ENCODE results near the gene PNMA8B. TPM values are rescaled to one million over a fixed set of nuclear protein-coding genes. Genes with fewer than 3 reads are reported as not detected.

PNMA8B gene
- total RNA-seq, 1 donor from 2014 or later, result 3.7 TPM

- no peaks in the 10 kb centered on the region for H3K36me3 ChIP-seq (ENCODE audit: control insufficient read depth in 3 of 3, insufficient read depth in 3 of 3, low read length in 3 of 3)
- H3K27ac ChIP-seq (ENCODE audit: low read depth, low read length), result no peak overlapping the region
- peaks cover 12 to 21% (median 20%) of the 10 kb centered on the region in 3 donors for H3K4me1 ChIP-seq (ENCODE audit: control insufficient read depth in 3 of 3, insufficient read depth in 3 of 3, low read length in 3 of 3)
- no peaks in the 10 kb centered on the region for H3K9me3 ChIP-seq (ENCODE audit: control insufficient read depth in 3 of 3, low read length in 3 of 3)
- no peak overlapping the region for H3K9ac ChIP-seq (ENCODE audit: low read depth in 1 of 3, low read length in 3 of 3)
- peaks cover 44 to 58% (median 50%) of the 10 kb centered on the region in 3 donors for H3K27me3 ChIP-seq (ENCODE audit: control insufficient read depth in 3 of 3, insufficient read depth in 3 of 3, low read length in 3 of 3)
- no peak overlapping the region for H3K4me3 ChIP-seq (ENCODE audit: low read length in 3 of 3)
Measured at GRCh38 chr19:46488551-46488950, 7.1 kb downstream of the PNMA8B start.

GRCh38 chr19:46487802-46488445, 7.7 kb downstream of the PNMA8B start:
- peaks cover 44 to 58% (median 50%) of the 10 kb centered on the region in 3 donors for H3K27me3 ChIP-seq (ENCODE audit: control insufficient read depth in 3 of 3, insufficient read depth in 3 of 3, low read length in 3 of 3)
- peak overlapping the region in 2 of 3 donors; percentile 51 to 64 for H3K9ac ChIP-seq (ENCODE audit: low read depth in 1 of 3, low read length in 3 of 3)
- no peaks in the 10 kb centered on the region for H3K36me3 ChIP-seq (ENCODE audit: control insufficient read depth in 3 of 3, insufficient read depth in 3 of 3, low read length in 3 of 3)
- H3K27ac ChIP-seq (ENCODE audit: low read depth, low read length), result no peak overlapping the region
- H3K9me3 ChIP-seq (ENCODE audit: control insufficient read depth in 3 of 3, low read length in 3 of 3), result no peaks in the 10 kb centered on the region
- H3K4me3 ChIP-seq (ENCODE audit: low read length in 3 of 3), result peak overlapping the region; percentile 50 to 69 (median 61)
- peaks cover 12 to 21% (median 20%) of the 10 kb centered on the region in 3 donors for H3K4me1 ChIP-seq (ENCODE audit: control insufficient read depth in 3 of 3, insufficient read depth in 3 of 3, low read length in 3 of 3)

DNA sequence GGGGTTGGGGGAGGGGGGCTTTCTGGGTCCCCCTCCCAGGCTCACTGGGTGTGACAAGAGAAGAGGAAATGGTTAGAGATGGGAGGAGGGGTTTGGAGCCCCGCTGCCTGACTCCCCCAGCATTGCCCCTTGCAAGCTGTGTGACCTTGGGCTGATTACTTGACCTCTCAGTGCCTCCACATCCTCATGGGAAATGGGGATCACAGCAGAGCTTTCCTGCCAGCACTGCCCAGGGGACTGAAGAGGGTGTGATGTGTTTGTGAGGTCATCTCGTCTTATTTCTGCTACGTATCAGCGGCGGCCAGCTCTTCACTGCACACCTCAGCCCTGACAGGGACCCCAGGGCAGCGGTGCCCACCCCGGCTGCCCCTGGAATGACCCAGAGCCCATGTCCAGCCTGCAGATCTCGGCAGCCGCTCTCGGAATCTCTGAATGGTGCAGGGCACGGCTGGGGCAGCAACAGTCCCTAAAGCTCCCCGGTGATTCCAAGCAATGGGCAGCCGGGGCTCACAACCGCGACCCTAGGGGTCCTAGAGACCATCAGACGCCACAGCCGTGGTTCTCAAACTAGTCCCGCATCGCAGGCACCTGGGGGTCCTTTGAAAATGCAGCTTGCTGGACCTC, 8.4 kb downstream of the PNMA8B start:
- no peak overlapping the region for H3K27ac ChIP-seq (ENCODE audit: low read depth, low read length)
- no peaks in the 10 kb centered on the region for H3K36me3 ChIP-seq (ENCODE audit: control insufficient read depth in 3 of 3, insufficient read depth in 3 of 3, low read length in 3 of 3)
- peaks cover 37 to 60% (median 50%) of the 10 kb centered on the region in 3 donors for H3K27me3 ChIP-seq (ENCODE audit: control insufficient read depth in 3 of 3, insufficient read depth in 3 of 3, low read length in 3 of 3)
- H3K9me3 ChIP-seq (ENCODE audit: control insufficient read depth in 3 of 3, low read length in 3 of 3), result no peaks in the 10 kb centered on the region
- H3K4me3 ChIP-seq (ENCODE audit: low read length in 3 of 3), result peak overlapping the region; percentile 50 to 69 (median 61)
- H3K4me1 ChIP-seq (ENCODE audit: control insufficient read depth in 3 of 3, insufficient read depth in 3 of 3, low read length in 3 of 3), result peaks cover 12 to 21% (median 20%) of the 10 kb centered on the region in 3 donors
- H3K9ac ChIP-seq (ENCODE audit: low read depth in 1 of 3, low read length in 3 of 3), result peak overlapping the region in 2 of 3 donors; percentile 51 to 64

- no peaks in the 10 kb centered on the region for H3K9me3 ChIP-seq (ENCODE audit: control insufficient read depth in 3 of 3, low read length in 3 of 3)
- no peak overlapping the region for H3K27ac ChIP-seq (ENCODE audit: low read depth, low read length)
- H3K4me3 ChIP-seq (ENCODE audit: low read length in 3 of 3), result no peak overlapping the region
- peaks cover 12 to 20% (median 19%) of the 10 kb centered on the region in 3 donors for H3K4me1 ChIP-seq (ENCODE audit: control insufficient read depth in 3 of 3, insufficient read depth in 3 of 3, low read length in 3 of 3)
- H3K27me3 ChIP-seq (ENCODE audit: control insufficient read depth in 3 of 3, insufficient read depth in 3 of 3, low read length in 3 of 3), result peaks cover 29 to 50% (median 41%) of the 10 kb centered on the region in 3 donors
- no peak overlapping the region for H3K9ac ChIP-seq (ENCODE audit: low read depth in 1 of 3, low read length in 3 of 3)
- H3K36me3 ChIP-seq (ENCODE audit: control insufficient read depth in 3 of 3, insufficient read depth in 3 of 3, low read length in 3 of 3), result no peaks in the 10 kb centered on the region
Measured at GRCh38 chr19:46486358-46486757, 9.3 kb downstream of the PNMA8B start.

DNA sequence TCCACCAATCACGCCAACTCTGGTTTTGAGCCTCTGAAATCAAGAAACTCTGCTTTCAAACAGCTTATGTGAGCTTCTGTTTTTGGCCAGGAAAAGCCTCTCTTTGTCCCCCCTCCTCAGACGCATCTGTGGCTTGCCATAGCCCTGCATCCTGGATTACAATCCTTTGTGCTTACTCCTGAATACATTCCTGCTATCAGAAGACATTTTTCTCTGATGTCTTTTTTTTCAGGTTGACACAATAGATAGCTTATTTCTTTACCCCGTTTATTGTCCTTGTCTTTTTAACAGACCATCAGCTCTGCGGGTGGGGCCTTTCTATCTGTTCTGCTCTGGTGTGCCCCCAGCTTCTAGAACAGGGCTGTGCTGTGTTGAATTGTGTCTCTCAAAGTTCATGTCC, 11.0 kb downstream of the PNMA8B start:
- Histone ChIP-seq H3K27ac (ENCODE audit: low read depth, low read length) (no peak overlapping the region), H3K9me3 (ENCODE audit: control insufficient read depth in 3 of 3, low read length in 3 of 3) (no peaks in the 10 kb centered on the region), H3K27me3 (ENCODE audit: control insufficient read depth in 3 of 3, insufficient read depth in 3 of 3, low read length in 3 of 3) (peaks cover 25 to 34% (median 26%) of the 10 kb centered on the region in 3 donors), H3K9ac (ENCODE audit: low read depth in 1 of 3, low read length in 3 of 3) (no peak overlapping the region), H3K4me3 (ENCODE audit: low read length in 3 of 3) (no peak overlapping the region), H3K4me1 (ENCODE audit: control insufficient read depth in 3 of 3, insufficient read depth in 3 of 3, low read length in 3 of 3) (peaks cover 12 to 15% (median 15%) of the 10 kb centered on the region in 3 donors), H3K36me3 (ENCODE audit: control insufficient read depth in 3 of 3, insufficient read depth in 3 of 3, low read length in 3 of 3) (no peaks in the 10 kb centered on the region)

- peaks cover 4 to 6% (median 6%) of the 10 kb centered on the region in 3 donors for H3K4me1 ChIP-seq (ENCODE audit: control insufficient read depth in 3 of 3, insufficient read depth in 3 of 3, low read length in 3 of 3)
- H3K4me3 ChIP-seq (ENCODE audit: low read length in 3 of 3), result no peak overlapping the region
- H3K27me3 ChIP-seq (ENCODE audit: control insufficient read depth in 3 of 3, insufficient read depth in 3 of 3, low read length in 3 of 3), result peaks cover 7 to 15% (median 14%) of the 10 kb centered on the region in 3 donors
- H3K36me3 ChIP-seq (ENCODE audit: control insufficient read depth in 3 of 3, insufficient read depth in 3 of 3, low read length in 3 of 3), result no peaks in the 10 kb centered on the region
- no peaks in the 10 kb centered on the region for H3K9me3 ChIP-seq (ENCODE audit: control insufficient read depth in 3 of 3, low read length in 3 of 3)
- H3K9ac ChIP-seq (ENCODE audit: low read depth in 1 of 3, low read length in 3 of 3), result no peak overlapping the region
- no peak overlapping the region for H3K27ac ChIP-seq (ENCODE audit: low read depth, low read length)
Measured at GRCh38 chr19:46482631-46483030, 13.0 kb downstream of the PNMA8B start.

- peak overlapping the region; percentile 63 for H3K27ac ChIP-seq (ENCODE audit: low read depth, low read length)
- H3K9me3 ChIP-seq (ENCODE audit: control insufficient read depth in 3 of 3, low read length in 3 of 3), result no peaks in the 10 kb centered on the region
- H3K4me3 ChIP-seq (ENCODE audit: low read length in 3 of 3), result no peak overlapping the region
- peaks cover under 1 to 8% (median 7%) of the 10 kb centered on the region in 3 donors for H3K27me3 ChIP-seq (ENCODE audit: control insufficient read depth in 3 of 3, insufficient read depth in 3 of 3, low read length in 3 of 3)
- no peaks in the 10 kb centered on the region for H3K36me3 ChIP-seq (ENCODE audit: control insufficient read depth in 3 of 3, insufficient read depth in 3 of 3, low read length in 3 of 3)
- no peaks in the 10 kb centered on the region for H3K4me1 ChIP-seq (ENCODE audit: control insufficient read depth in 3 of 3, insufficient read depth in 3 of 3, low read length in 3 of 3)
- no peak overlapping the region for H3K9ac ChIP-seq (ENCODE audit: low read depth in 1 of 3, low read length in 3 of 3)
Measured at GRCh38 chr19:46481947-46482346, 13.7 kb downstream of the PNMA8B start.

GRCh38 chr19:46481223-46481848, 14.3 kb downstream of the PNMA8B start:
- Histone ChIP-seq H3K4me1 (ENCODE audit: control insufficient read depth in 3 of 3, insufficient read depth in 3 of 3, low read length in 3 of 3) (no peaks in the 10 kb centered on the region), H3K27me3 (ENCODE audit: control insufficient read depth in 3 of 3, insufficient read depth in 3 of 3, low read length in 3 of 3) (peaks cover 0 to 3% (median under 1%) of the 10 kb centered on the region in 3 donors), H3K9ac (ENCODE audit: low read depth in 1 of 3, low read length in 3 of 3) (no peak overlapping the region), H3K4me3 (ENCODE audit: low read length in 3 of 3) (no peak overlapping the region), H3K36me3 (ENCODE audit: control insufficient read depth in 3 of 3, insufficient read depth in 3 of 3, low read length in 3 of 3) (no peaks in the 10 kb centered on the region), H3K27ac (ENCODE audit: low read depth, low read length) (peak overlapping the region; percentile 63), H3K9me3 (ENCODE audit: control insufficient read depth in 3 of 3, low read length in 3 of 3) (no peaks in the 10 kb centered on the region)

DNA sequence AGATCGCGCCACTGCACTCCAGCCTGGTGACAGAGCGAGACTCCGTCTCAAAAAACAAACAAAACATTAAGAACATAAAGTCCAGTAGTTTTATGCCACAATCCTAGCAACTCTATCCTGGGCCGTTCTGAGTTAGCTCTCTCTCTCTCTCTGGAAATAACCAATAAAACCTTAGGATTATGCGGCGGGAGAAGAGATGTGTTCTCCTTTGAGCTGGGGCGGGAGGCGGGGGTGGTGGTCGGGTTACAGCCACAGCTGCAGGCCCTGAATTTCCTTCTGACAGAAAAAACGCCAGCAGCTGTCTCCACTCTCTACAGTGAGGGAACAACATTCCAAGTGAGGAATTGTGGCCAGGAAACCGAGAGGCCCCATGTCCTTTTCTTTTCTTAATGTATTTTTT, 15.3 kb downstream of the PNMA8B start:
- peaks cover 0 to 4% (median 3%) of the 10 kb centered on the region in 3 donors for H3K27me3 ChIP-seq (ENCODE audit: control insufficient read depth in 3 of 3, insufficient read depth in 3 of 3, low read length in 3 of 3)
- no peaks in the 10 kb centered on the region for H3K9me3 ChIP-seq (ENCODE audit: control insufficient read depth in 3 of 3, low read length in 3 of 3)
- H3K4me1 ChIP-seq (ENCODE audit: control insufficient read depth in 3 of 3, insufficient read depth in 3 of 3, low read length in 3 of 3), result no peaks in the 10 kb centered on the region
- H3K4me3 ChIP-seq (ENCODE audit: low read length in 3 of 3), result no peak overlapping the region
- H3K9ac ChIP-seq (ENCODE audit: low read depth in 1 of 3, low read length in 3 of 3), result no peak overlapping the region
- H3K27ac ChIP-seq (ENCODE audit: low read depth, low read length), result peak overlapping the region; percentile 26
- H3K36me3 ChIP-seq (ENCODE audit: control insufficient read depth in 3 of 3, insufficient read depth in 3 of 3, low read length in 3 of 3), result no peaks in the 10 kb centered on the region
